ENCODE measurements around the gene SLC22A7.

DNA sequence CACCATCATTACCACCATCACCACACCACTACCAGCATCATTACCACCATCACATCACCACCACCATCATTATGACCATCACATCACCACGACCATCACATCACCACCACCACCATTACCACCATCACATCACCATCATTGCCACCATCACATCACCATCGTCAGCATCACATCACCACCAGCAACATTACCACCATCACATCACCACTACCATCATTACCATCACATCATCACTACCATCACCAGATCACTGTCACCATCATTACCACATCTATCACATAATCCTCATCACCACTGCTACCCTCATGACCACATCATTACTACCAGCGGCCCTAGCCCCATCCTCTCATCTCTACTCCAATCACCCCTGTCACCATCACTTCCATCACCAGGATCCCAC is 3.5 kb upstream of the SLC22A7 start:
- TF ChIP-seq, protein P1, sequence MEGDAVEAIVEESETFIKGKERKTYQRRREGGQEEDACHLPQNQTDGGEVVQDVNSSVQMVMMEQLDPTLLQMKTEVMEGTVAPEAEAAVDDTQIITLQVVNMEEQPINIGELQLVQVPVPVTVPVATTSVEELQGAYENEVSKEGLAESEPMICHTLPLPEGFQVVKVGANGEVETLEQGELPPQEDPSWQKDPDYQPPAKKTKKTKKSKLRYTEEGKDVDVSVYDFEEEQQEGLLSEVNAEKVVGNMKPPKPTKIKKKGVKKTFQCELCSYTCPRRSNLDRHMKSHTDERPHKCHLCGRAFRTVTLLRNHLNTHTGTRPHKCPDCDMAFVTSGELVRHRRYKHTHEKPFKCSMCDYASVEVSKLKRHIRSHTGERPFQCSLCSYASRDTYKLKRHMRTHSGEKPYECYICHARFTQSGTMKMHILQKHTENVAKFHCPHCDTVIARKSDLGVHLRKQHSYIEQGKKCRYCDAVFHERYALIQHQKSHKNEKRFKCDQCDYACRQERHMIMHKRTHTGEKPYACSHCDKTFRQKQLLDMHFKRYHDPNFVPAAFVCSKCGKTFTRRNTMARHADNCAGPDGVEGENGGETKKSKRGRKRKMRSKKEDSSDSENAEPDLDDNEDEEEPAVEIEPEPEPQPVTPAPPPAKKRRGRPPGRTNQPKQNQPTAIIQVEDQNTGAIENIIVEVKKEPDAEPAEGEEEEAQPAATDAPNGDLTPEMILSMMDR (conservative IDR thresholded peaks at IDR 0.05; ENCODE audit: low read depth, low read length), result no peak
- no peak for TF ChIP-seq EZH2phosphoT487 (IDR thresholded peaks at IDR 0.05; ENCODE audit: borderline replicate concordance, low read length)
